WTC11 (cell line): ENCODE measurements around the gene AKR1C2. TPM values are rescaled to one million over a fixed set of nuclear protein-coding genes. Genes with fewer than 3 reads are reported as not detected.
"Not testable (repeated sequence)": the region's sequence is repeated elsewhere in the genome, so short reads cannot be mapped to it uniquely, and the experiment has no call there.

Experiments
- ATAC-seq: fragments of 200-7000 bp; cut with Tn5 transposase; 2 replicates; pipeline ENCODE4 v1.10.0; 2021; ENCODE audit warnings: mild to moderate bottlenecking, moderate library complexity
- CTCF ChIA-PET: fragments of 300-600 bp; sonication (Branson Sonifier 250); formaldehyde crosslinking; loops from one replicate; lab custom pipeline; 2021; ENCODE audit warnings: antibody characterized with exemption; lab: Charles Lee
- POLR2A ChIA-PET: fragments of 350-600 bp; sonication (Branson Sonifier 250); formaldehyde crosslinking; loops from one replicate; lab custom pipeline; 2021; ENCODE audit warnings: antibody characterized with exemption; lab: Charles Lee
- DNase-seq: peaks from one replicate; pipeline ENCODE4 v3.0.0; 2021; ENCODE audit warnings: low spot score
- H3K27ac Mint-ChIP-seq: 2 replicates; pipeline ENCODE4 v1.8.0; 2021; ENCODE audit warnings: mixed read lengths
- H3K27me3 Mint-ChIP-seq: 2 replicates; pipeline ENCODE4 v1.8.0; 2021; ENCODE audit warnings: low read depth, mild to moderate bottlenecking, moderate library complexity, mixed read lengths
- H3K36me3 Mint-ChIP-seq: 2 replicates; pipeline ENCODE4 v1.8.0; 2021; ENCODE audit warnings: mixed read lengths
- H3K4me1 Mint-ChIP-seq: 2 replicates; pipeline ENCODE4 v1.8.0; 2022; ENCODE audit warnings: mixed read lengths
- H3K4me3 Mint-ChIP-seq: 2 replicates; pipeline ENCODE4 v1.8.0; 2021; ENCODE audit warnings: mild to moderate bottlenecking, moderate library complexity, mixed read lengths
- H3K9me3 Mint-ChIP-seq: 2 replicates; pipeline ENCODE4 v1.8.0; 2021; ENCODE audit warnings: mixed read lengths
- ETV6 ChIP-seq: sonication (generic); formaldehyde crosslinking; IDR thresholded peaks from 2 replicates; pipeline ENCODE4 v1.8.1; 2022; ENCODE audit warnings: mild to moderate bottlenecking, missing genetic modification reagents
- FOXP1 ChIP-seq: sonication (generic); formaldehyde crosslinking; IDR thresholded peaks from 2 replicates; pipeline ENCODE4 v1.8.0; 2022; ENCODE audit warnings: missing genetic modification reagents, mild to moderate bottlenecking, moderate library complexity, borderline replicate concordance
- GABPB1 ChIP-seq: sonication (generic); formaldehyde crosslinking; IDR thresholded peaks from 2 replicates; pipeline ENCODE4 v1.8.1; 2023; ENCODE audit warnings: mild to moderate bottlenecking, missing genetic modification reagents
- HMGXB4 ChIP-seq: sonication (generic); formaldehyde crosslinking; IDR thresholded peaks from 2 replicates; pipeline ENCODE4 v1.8.1; 2023; ENCODE audit warnings: mild to moderate bottlenecking, moderate library complexity, missing genetic modification reagents
- IRF1 ChIP-seq: sonication (generic); formaldehyde crosslinking; IDR thresholded peaks from 2 replicates; pipeline ENCODE4 v1.8.0; 2023; ENCODE audit warnings: missing genetic modification reagents
- JUN ChIP-seq: sonication (generic); formaldehyde crosslinking; IDR thresholded peaks from 2 replicates; pipeline ENCODE4 v1.8.0; 2023; ENCODE audit warnings: mild to moderate bottlenecking, missing genetic modification reagents
- KAT7 ChIP-seq: sonication (generic); formaldehyde crosslinking; IDR thresholded peaks from 2 replicates; pipeline ENCODE4 v1.8.1; 2023; ENCODE audit warnings: missing genetic modification reagents, mild to moderate bottlenecking, borderline replicate concordance
- MAX ChIP-seq: sonication (generic); formaldehyde crosslinking; IDR thresholded peaks from 2 replicates; pipeline ENCODE4 v1.8.0; 2022; ENCODE audit warnings: mild to moderate bottlenecking, missing genetic modification reagents
- NFE2L1 ChIP-seq: sonication (generic); formaldehyde crosslinking; IDR thresholded peaks from 2 replicates; pipeline ENCODE4 v1.8.1; 2023; ENCODE audit warnings: missing genetic modification reagents
- OVOL2 ChIP-seq: fragments of 250-450 bp; sonication (Bioruptor Pico); IDR thresholded peaks from 2 replicates; pipeline ENCODE4 v1.9.0; 2021; ENCODE audit warnings: mild to moderate bottlenecking, borderline replicate concordance
- PRRX2 ChIP-seq: fragments of 250-450 bp; sonication (Bioruptor Pico); IDR thresholded peaks from 2 replicates; pipeline ENCODE4 v1.8.0; 2021; ENCODE audit warnings: mild to moderate bottlenecking
- RELA ChIP-seq: sonication (generic); formaldehyde crosslinking; IDR thresholded peaks from 2 replicates; pipeline ENCODE4 v1.8.1; 2022; ENCODE audit warnings: missing genetic modification reagents, mild to moderate bottlenecking, borderline replicate concordance
- RORB ChIP-seq: fragments of 250-450 bp; sonication (Bioruptor Pico); IDR thresholded peaks from 2 replicates; pipeline ENCODE4 v1.9.0; 2021; ENCODE audit warnings: mild to moderate bottlenecking
- SMAD4 ChIP-seq: sonication (generic); formaldehyde crosslinking; IDR thresholded peaks from 2 replicates; pipeline ENCODE4 v1.8.0; 2022; ENCODE audit warnings: mild to moderate bottlenecking, missing genetic modification reagents
- TEAD1 ChIP-seq: sonication (generic); formaldehyde crosslinking; IDR thresholded peaks from 2 replicates; pipeline ENCODE4 v1.8.0; 2022; ENCODE audit warnings: mild to moderate bottlenecking, missing genetic modification reagents
- TP53 ChIP-seq: sonication (generic); formaldehyde crosslinking; IDR thresholded peaks from 2 replicates; pipeline ENCODE4 v1.8.1; 2023; ENCODE audit warnings: mild to moderate bottlenecking, missing genetic modification reagents
- USF1 ChIP-seq: sonication (generic); formaldehyde crosslinking; IDR thresholded peaks from 2 replicates; pipeline ENCODE4 v1.8.0; 2022; ENCODE audit warnings: mild to moderate bottlenecking, missing genetic modification reagents
- ZMAT4 ChIP-seq: fragments of 250-450 bp; sonication (Bioruptor Pico); IDR thresholded peaks from 2 replicates; pipeline ENCODE4 v1.9.0; 2021; ENCODE audit warnings: mild to moderate bottlenecking
- ZNF219 ChIP-seq: sonication (generic); formaldehyde crosslinking; IDR thresholded peaks from 2 replicates; pipeline ENCODE4 v1.8.0; 2023; ENCODE audit warnings: missing genetic modification reagents, mild to moderate bottlenecking, borderline replicate concordance
- ZNF396 ChIP-seq: fragments of 250-450 bp; sonication (Bioruptor Pico); IDR thresholded peaks from 2 replicates; pipeline ENCODE4 v1.8.0; 2021; ENCODE audit warnings: mild to moderate bottlenecking, moderate library complexity, borderline replicate concordance
- total RNA-seq: library from RNA; stranded (reverse); gene quantifications from 3 replicates; pipeline ENCODE4 v1.2.3, GENCODE V29; 2021
- TF ChIP-seq, protein P1 (sequence below): sonication (generic); formaldehyde crosslinking; IDR thresholded peaks from 2 replicates; pipeline ENCODE4 v1.8.1; 2022; ENCODE audit warnings: mild to moderate bottlenecking, moderate library complexity, missing genetic modification reagents
- TF ChIP-seq, protein P2 (sequence below): sonication (generic); formaldehyde crosslinking; IDR thresholded peaks from 2 replicates; pipeline ENCODE4 v1.8.1; 2023; ENCODE audit warnings: mild to moderate bottlenecking, missing genetic modification reagents

AKR1C2 gene
- total RNA-seq, 1 experiment from 2014 or later = 1.2 TPM

DNA sequence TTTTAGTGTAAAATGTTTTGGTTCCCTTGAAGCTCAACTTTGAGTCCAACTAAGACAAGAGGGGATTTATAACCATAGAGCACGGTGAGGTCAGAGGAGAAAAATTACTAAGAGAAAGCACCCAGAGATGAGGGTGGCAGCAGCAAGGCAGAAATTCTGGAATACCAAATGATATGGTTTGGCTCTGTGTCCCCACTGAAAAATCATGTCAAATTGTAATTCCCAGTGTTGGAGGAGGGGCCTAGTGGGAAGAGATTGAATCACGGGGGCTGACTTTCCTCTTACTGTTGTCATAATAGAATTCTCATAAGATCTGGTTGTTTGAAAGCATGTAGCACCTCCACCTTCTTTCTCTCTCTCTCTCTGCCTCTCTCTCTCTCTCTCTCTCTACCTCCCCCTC lies 59.8 kb downstream of the AKR1C2 start:
- no peak for TF ChIP-seq JUN (CRISPR knock-in tag)
- no peak for TF ChIP-seq USF1 (CRISPR knock-in tag)
- no peak for TF ChIP-seq ZMAT4
- no peak for TF ChIP-seq NFE2L1 (CRISPR knock-in tag)
- no peak for TF ChIP-seq HMGXB4 (CRISPR knock-in tag)
- TF ChIP-seq ZNF396 (CRISPR knock-in tag) = no peak
- TF ChIP-seq MAX (CRISPR knock-in tag) = no peak
- TF ChIP-seq, protein P1, sequence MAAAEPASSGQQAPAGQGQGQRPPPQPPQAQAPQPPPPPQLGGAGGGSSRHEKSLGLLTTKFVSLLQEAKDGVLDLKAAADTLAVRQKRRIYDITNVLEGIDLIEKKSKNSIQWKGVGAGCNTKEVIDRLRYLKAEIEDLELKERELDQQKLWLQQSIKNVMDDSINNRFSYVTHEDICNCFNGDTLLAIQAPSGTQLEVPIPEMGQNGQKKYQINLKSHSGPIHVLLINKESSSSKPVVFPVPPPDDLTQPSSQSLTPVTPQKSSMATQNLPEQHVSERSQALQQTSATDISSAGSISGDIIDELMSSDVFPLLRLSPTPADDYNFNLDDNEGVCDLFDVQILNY (CRISPR knock-in tag) = no peak
- ATAC-seq (no peak), DNase-seq (no peak)
- H3K36me3 Mint-ChIP-seq = no peaks in the 10 kb centered on the region
- peak overlapping the region; percentile 86; the same call in 1 of the 2 replicates for H3K27ac Mint-ChIP-seq
- H3K4me1 Mint-ChIP-seq = peaks cover 69% of the 10 kb centered on the region
- H3K4me3 Mint-ChIP-seq = no peak overlapping the region
- H3K9me3 Mint-ChIP-seq = no peaks in the 10 kb centered on the region
- ChIA-PET CTCF (interaction anchor here (1.4 kb wide), 1 partner anchor 94 kb away, joined by 5 read pairs; no protein-coding TSS in a partner anchor), POLR2A (no interaction called here)
- H3K27me3 Mint-ChIP-seq = no peaks in the 10 kb centered on the region; the same call in none of the 2 replicates

GRCh38 chr10:4943416-4943815 lies 60.2 kb downstream of the AKR1C2 start:
- DNase-seq, H3K9me3 Mint-ChIP-seq, POLR2A ChIA-PET, H3K4me3 Mint-ChIP-seq, H3K27me3 Mint-ChIP-seq, H3K36me3 Mint-ChIP-seq, ATAC-seq: not testable (repeated sequence)
- CTCF ChIA-PET = interaction anchor here (1.4 kb wide), 1 partner anchor 94 kb away, joined by 5 read pairs; no protein-coding TSS in a partner anchor
- Mint-ChIP-seq H3K4me1 (peaks cover 69% of the 10 kb centered on the region), H3K27ac (0 out of 2 replicates have a peak overlapping the region, but pooled peaks have one; percentile 85)

DNA sequence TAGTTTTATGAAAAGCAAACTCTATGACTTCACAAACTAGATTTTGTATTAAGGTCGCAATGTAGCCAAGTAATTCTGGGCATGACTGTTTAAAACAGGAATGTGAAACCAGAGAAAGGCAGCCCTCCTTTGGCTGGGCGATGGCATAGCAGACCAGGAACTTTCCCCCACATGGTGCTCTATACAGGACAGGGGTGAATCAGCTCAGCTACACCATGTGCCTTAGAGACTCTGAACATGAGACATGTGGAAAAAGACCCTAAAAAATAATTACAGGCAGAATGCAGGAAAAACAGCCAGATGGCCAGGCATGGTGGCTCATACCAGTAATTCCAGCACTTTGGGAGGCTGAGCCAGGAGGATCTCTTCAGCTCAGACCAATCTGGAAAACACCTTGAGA lies 60.7 kb downstream of the AKR1C2 start:
- peaks cover 64% of the 10 kb centered on the region for H3K4me1 Mint-ChIP-seq
- peak; percentile 71 for ATAC-seq
- POLR2A ChIA-PET, DNase-seq, H3K36me3 Mint-ChIP-seq, H3K9me3 Mint-ChIP-seq, H3K27ac Mint-ChIP-seq, H3K4me3 Mint-ChIP-seq, H3K27me3 Mint-ChIP-seq: not testable (repeated sequence)
- CTCF ChIA-PET = interaction anchor here (1.4 kb wide), 1 partner anchor 93 kb away, joined by 5 read pairs; no protein-coding TSS in a partner anchor

- peaks cover 4% of the 10 kb centered on the region for H3K36me3 Mint-ChIP-seq
- POLR2A ChIA-PET = interaction anchor here (0.5 kb wide), 1 partner anchor 399 kb away, joined by 3 read pairs; no protein-coding TSS in a partner anchor
- CTCF ChIA-PET = no interaction called here
- no peak for DNase-seq
- peaks cover 10% of the 10 kb centered on the region for H3K9me3 Mint-ChIP-seq
- H3K27ac Mint-ChIP-seq = no peak overlapping the region
- H3K4me1 Mint-ChIP-seq = peaks cover 52% of the 10 kb centered on the region
- ATAC-seq = no peak
- H3K4me3 Mint-ChIP-seq = no peak overlapping the region
- peaks cover 3% of the 10 kb centered on the region; the same call in 1 of the 2 replicates for H3K27me3 Mint-ChIP-seq
- TF ChIP-seq KAT7 (CRISPR knock-in tag) = no peak
- TF ChIP-seq IRF1 (CRISPR knock-in tag) = no peak
- no peak for TF ChIP-seq TP53 (CRISPR knock-in tag)
- no peak for TF ChIP-seq RORB (CRISPR knock-in tag)
- no peak for TF ChIP-seq RELA (CRISPR knock-in tag)
- TF ChIP-seq, protein P2, sequence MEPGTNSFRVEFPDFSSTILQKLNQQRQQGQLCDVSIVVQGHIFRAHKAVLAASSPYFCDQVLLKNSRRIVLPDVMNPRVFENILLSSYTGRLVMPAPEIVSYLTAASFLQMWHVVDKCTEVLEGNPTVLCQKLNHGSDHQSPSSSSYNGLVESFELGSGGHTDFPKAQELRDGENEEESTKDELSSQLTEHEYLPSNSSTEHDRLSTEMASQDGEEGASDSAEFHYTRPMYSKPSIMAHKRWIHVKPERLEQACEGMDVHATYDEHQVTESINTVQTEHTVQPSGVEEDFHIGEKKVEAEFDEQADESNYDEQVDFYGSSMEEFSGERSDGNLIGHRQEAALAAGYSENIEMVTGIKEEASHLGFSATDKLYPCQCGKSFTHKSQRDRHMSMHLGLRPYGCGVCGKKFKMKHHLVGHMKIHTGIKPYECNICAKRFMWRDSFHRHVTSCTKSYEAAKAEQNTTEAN (CRISPR knock-in tag) = no peak
- TF ChIP-seq FOXP1 = no peak
- TF ChIP-seq TEAD1 (CRISPR knock-in tag) = no peak
- no peak for TF ChIP-seq ETV6 (CRISPR knock-in tag)
- TF ChIP-seq SMAD4 = no peak
- no peak for TF ChIP-seq GABPB1 (CRISPR knock-in tag)
- TF ChIP-seq OVOL2 (CRISPR knock-in tag) = no peak
- TF ChIP-seq PRRX2 (CRISPR knock-in tag) = no peak
- no peak for TF ChIP-seq USF1 (CRISPR knock-in tag)
- TF ChIP-seq ZNF219 (CRISPR knock-in tag) = no peak
Measured at GRCh38 chr10:4941540-4942330, 61.9 kb downstream of the AKR1C2 start.
